MM.1S (cell line): ENCODE data around the gene ITGB2.

Experiments used
- DNase-seq: peaks from one replicate; pipeline ENCODE4 v3.0.0-alpha.2; 2015
- H2AFZ ChIP-seq: fragments of 300-600 bp; sonication (generic); 2 replicates; pipeline ENCODE4 v1.6.0; 2016; ENCODE audit warnings: antibody characterized with exemption, low read length
- H3F3A ChIP-seq: fragments of 300-600 bp; sonication (generic); 2 replicates; pipeline ENCODE4 v1.6.1; 2016; ENCODE audit warnings: mild to moderate bottlenecking, antibody characterized with exemption, low read length, moderate library complexity, mixed read lengths; ENCODE audit not compliant: insufficient read depth
- H3K27ac ChIP-seq: fragments of 300-600 bp; sonication (generic); 2 replicates; pipeline ENCODE4 v1.5.1; 2016; ENCODE audit warnings: mild to moderate bottlenecking, low read length
- H3K27me3 ChIP-seq: fragments of 300-600 bp; sonication (generic); replicated peaks from 2 replicates; pipeline ENCODE4 v1.6.0; 2016; ENCODE audit warnings: low read length; ENCODE audit not compliant: insufficient read depth
- H3K36me3 ChIP-seq: fragments of 300-600 bp; sonication (generic); replicated peaks from 2 replicates; pipeline ENCODE4 v1.6.1; 2016; ENCODE audit warnings: mild to moderate bottlenecking, low read length, mixed read lengths; ENCODE audit not compliant: insufficient read depth
- H3K4me1 ChIP-seq: fragments of 300-600 bp; sonication (generic); 2 replicates; pipeline ENCODE4 v1.6.1; 2016; ENCODE audit warnings: low read length, mixed read lengths
- H3K4me2 ChIP-seq: fragments of 300-600 bp; sonication (generic); 2 replicates; pipeline ENCODE4 v1.6.0; 2016; ENCODE audit warnings: low read depth, low read length
- H3K4me3 ChIP-seq: fragments of 300-600 bp; sonication (generic); 2 replicates; pipeline ENCODE4 v1.5.1; 2016; ENCODE audit warnings: low read length, mixed read lengths
- H3K79me2 ChIP-seq: fragments of 300-600 bp; sonication (generic); 2 replicates; pipeline ENCODE4 v1.6.1; 2016; ENCODE audit warnings: mixed run types, low read length, mixed read lengths
- H3K9ac ChIP-seq: fragments of 300-600 bp; sonication (generic); 2 replicates; pipeline ENCODE4 v1.6.1; 2016; ENCODE audit warnings: low read length, mixed read lengths
- H3K9me2 ChIP-seq: fragments of 300-600 bp; sonication (generic); replicated peaks from 2 replicates; pipeline ENCODE4 v1.6.1; 2016; ENCODE audit warnings: mild to moderate bottlenecking, low read length, mixed read lengths; ENCODE audit not compliant: insufficient read depth
- H3K9me3 ChIP-seq: fragments of 300-600 bp; sonication (generic); replicated peaks from 2 replicates; pipeline ENCODE4 v1.6.1; 2016; ENCODE audit warnings: mild to moderate bottlenecking, low read length, mixed read lengths; ENCODE audit not compliant: insufficient read depth
- H4K20me1 ChIP-seq: fragments of 300-600 bp; sonication (generic); 2 replicates; pipeline ENCODE4 v1.6.1; 2016; ENCODE audit warnings: mild to moderate bottlenecking, low read length, moderate library complexity, mixed read lengths; ENCODE audit not compliant: insufficient read depth
- EZH2 ChIP-seq: fragments of 300-600 bp; sonication (generic); optimal IDR thresholded peaks from 2 replicates; pipeline ENCODE3; 2017; ENCODE audit warnings: low read depth, mild to moderate bottlenecking, antibody characterized with exemption, low read length, mixed read lengths
- EZH2phosphoT487 ChIP-seq: fragments of 300-600 bp; sonication (generic); IDR thresholded peaks from 2 replicates; pipeline ENCODE4 v1.6.1; 2018; ENCODE audit warnings: antibody characterized with exemption, low read length
- TF ChIP-seq, protein P1 (sequence below): fragments of 300-600 bp; sonication (generic); IDR thresholded peaks from 2 replicates; pipeline ENCODE4 v1.5.1; 2016; ENCODE audit warnings: antibody characterized with exemption, low read length, mixed read lengths

ITGB2 gene

DNA sequence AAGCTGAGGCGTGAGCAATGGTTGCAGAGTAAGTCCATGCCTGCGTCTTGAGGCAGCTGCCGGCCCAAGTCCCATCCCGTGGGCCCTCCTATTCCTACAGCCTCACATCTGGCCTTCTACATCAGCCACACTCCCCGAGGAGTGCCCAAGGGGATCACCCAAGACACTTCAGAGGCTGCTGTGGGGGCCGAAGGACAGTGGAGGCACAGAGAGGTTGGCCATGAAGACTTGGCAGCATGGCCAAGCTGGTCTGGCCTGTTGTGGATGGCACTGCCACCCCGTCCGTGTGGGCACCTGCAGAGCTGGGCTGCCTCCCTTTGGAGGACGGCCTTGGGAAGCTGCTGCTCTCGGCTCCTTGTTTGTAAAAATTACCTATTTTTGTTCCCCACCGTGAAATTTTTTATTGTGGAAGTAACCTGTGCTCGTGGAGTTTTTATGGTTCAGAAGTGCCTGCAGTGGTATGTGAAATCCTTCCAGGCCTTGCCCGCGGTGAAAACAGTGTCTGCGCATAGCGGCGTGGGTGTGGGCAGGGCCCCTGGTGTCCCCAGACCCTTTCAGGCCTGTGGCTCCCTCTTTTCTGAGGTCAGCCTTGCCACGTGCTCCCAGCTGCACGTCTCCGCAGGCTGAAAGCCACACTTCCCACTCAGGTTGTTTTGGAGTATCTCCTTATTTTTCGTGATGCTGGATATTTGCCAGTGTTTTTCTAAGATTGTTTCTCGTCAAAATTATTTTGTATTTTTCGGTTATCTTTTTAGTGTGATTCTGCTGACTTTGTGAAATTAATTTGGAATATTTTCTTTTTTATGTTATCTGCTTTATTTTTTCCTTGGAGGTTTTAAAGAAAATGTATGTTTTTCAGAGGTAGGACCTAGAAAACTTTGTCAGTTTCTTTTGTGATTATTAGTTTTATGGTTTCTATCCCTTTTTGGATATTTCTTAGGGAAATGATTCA lies 39.7 kb upstream of the ITGB2 start:
- H3K27me3 ChIP-seq: no peaks in the 10 kb centered on the region
- no peaks in the 10 kb centered on the region for H3K4me1 ChIP-seq
- H3K36me3 ChIP-seq: peaks cover 7% of the 10 kb centered on the region; the same call in 1 of the 2 replicates
- no peak overlapping the region for H3K9ac ChIP-seq
- no peaks in the 10 kb centered on the region for H3K9me2 ChIP-seq
- H3F3A ChIP-seq: no peaks in the 10 kb centered on the region
- H4K20me1 ChIP-seq: peaks cover 5% of the 10 kb centered on the region; the same call in 1 of the 2 replicates
- no peak overlapping the region for H2AFZ ChIP-seq
- no peak for DNase-seq
- H3K9me3 ChIP-seq: no peaks in the 10 kb centered on the region
- H3K27ac ChIP-seq: no peak overlapping the region
- peaks cover 30% of the 10 kb centered on the region for H3K79me2 ChIP-seq
- no peak overlapping the region for H3K4me2 ChIP-seq
- TF ChIP-seq EZH2phosphoT487 (no peak), EZH2 (no peak)
- TF ChIP-seq, protein P1, sequence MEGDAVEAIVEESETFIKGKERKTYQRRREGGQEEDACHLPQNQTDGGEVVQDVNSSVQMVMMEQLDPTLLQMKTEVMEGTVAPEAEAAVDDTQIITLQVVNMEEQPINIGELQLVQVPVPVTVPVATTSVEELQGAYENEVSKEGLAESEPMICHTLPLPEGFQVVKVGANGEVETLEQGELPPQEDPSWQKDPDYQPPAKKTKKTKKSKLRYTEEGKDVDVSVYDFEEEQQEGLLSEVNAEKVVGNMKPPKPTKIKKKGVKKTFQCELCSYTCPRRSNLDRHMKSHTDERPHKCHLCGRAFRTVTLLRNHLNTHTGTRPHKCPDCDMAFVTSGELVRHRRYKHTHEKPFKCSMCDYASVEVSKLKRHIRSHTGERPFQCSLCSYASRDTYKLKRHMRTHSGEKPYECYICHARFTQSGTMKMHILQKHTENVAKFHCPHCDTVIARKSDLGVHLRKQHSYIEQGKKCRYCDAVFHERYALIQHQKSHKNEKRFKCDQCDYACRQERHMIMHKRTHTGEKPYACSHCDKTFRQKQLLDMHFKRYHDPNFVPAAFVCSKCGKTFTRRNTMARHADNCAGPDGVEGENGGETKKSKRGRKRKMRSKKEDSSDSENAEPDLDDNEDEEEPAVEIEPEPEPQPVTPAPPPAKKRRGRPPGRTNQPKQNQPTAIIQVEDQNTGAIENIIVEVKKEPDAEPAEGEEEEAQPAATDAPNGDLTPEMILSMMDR: no peak
- H3K4me3 ChIP-seq: no peak overlapping the region

DNA sequence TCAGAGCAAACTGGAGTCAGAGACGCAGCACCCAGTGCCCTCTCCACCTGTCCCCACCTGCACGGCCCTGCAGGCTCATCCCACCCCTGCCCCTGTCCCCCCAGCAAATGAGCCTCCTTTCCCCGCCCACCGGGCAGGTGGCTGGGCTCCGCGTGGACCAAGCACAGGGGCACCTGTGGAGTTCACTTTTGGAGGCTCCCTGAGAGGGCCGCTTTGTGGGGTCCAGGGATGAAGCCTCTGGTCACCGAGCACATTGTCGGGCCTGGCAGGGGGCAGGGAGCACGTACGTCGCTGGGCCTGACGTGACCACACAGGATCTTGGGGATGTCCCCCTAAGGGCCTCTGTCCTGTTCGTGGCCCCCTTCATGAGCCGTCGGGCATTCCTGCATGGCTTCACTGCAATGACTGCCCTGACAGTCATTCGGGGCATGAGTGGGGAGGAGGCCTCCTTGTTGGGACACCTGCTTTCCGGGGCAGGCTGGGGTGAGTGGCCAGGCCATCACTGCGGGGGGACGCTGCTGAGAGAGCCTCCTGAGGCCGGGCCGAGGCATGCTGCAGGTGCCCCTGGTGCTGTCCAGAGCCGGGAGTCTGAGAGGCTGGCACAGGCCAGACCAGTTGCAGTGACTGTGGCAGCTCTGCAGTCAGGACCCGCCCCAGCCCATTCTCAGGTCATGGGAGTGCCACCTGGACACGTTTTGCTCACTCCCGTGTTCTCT lies 38.8 kb upstream of the ITGB2 start:
- Histone ChIP-seq H3K9me3 (no peaks in the 10 kb centered on the region), H3K4me1 (no peaks in the 10 kb centered on the region), H3K4me3 (no peak overlapping the region), H4K20me1 (peaks cover 5% of the 10 kb centered on the region; the same call in 1 of the 2 replicates), H2AFZ (no peak overlapping the region), H3K4me2 (no peak overlapping the region), H3K79me2 (peaks cover 25% of the 10 kb centered on the region; the same call in 1 of the 2 replicates), H3K9ac (no peak overlapping the region), H3K27ac (no peak overlapping the region), H3K9me2 (no peaks in the 10 kb centered on the region), H3K36me3 (peaks cover 7% of the 10 kb centered on the region; the same call in 1 of the 2 replicates), H3F3A (no peaks in the 10 kb centered on the region), H3K27me3 (no peaks in the 10 kb centered on the region)
- DNase-seq: no peak
- TF ChIP-seq EZH2phosphoT487 (no peak), EZH2 (no peak)
- TF ChIP-seq, protein P1: no peak

DNA sequence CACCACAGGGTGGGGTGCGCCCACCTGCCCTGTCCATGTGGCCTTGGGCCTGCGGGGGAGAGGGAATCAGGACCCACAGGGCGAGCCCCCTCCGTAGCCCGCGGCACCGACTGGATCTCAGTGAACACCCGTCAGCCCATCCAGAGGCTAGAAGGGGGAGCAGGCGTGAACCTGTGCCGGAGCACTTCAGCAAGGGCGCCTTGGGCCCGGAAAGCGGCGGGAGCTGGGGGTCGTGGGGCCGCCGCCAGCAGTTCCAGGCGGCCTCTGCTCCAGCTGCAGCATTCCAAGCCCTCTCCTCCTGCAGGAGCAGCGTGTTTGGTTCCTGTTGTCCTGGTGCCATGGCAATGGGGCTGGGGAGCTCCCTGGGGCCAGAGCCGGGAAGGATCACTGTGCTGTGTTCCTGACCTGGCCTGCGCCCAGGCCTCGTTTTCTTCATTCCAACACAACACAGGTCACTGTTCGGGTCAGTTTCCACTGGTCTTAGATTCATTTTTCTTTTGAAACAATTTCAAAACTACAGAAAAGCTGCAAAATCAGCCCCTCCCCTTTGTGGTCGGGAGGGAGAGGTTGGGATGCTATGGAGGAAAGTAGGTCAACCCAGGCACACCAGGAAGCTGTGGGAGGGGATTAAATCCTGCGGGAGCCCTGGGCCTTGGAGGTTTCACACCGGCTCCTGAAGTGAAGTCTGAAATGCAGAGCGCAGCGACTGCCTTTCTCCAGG lies 37.9 kb upstream of the ITGB2 start:
- no peaks in the 10 kb centered on the region for H3K9me3 ChIP-seq
- H3K4me2 ChIP-seq: no peak overlapping the region
- H3F3A ChIP-seq: no peaks in the 10 kb centered on the region
- H3K4me3 ChIP-seq: no peak overlapping the region
- H3K79me2 ChIP-seq: peaks cover 31% of the 10 kb centered on the region
- no peak for DNase-seq
- peaks cover 5% of the 10 kb centered on the region; the same call in 1 of the 2 replicates for H4K20me1 ChIP-seq
- no peak for TF ChIP-seq EZH2
- TF ChIP-seq EZH2phosphoT487: no peak
- TF ChIP-seq, protein P1: no peak
- peaks cover 7% of the 10 kb centered on the region; the same call in 1 of the 2 replicates for H3K36me3 ChIP-seq
- H3K9me2 ChIP-seq: no peaks in the 10 kb centered on the region
- no peak overlapping the region for H2AFZ ChIP-seq
- no peak overlapping the region for H3K9ac ChIP-seq
- H3K27ac ChIP-seq: no peak overlapping the region
- H3K27me3 ChIP-seq: no peaks in the 10 kb centered on the region
- H3K4me1 ChIP-seq: no peaks in the 10 kb centered on the region
